Duodenal mucosa (tissue), 2 donors: Measurements from ENCODE around the gene HTT.

Source experiments
- H3K27ac ChIP-seq: one replicate; pipeline ENCODE4 v1.7.0; 2013; ENCODE audit warnings: low read depth, low read length
- H3K27me3 ChIP-seq, 2 donors: one replicate each; pipeline ENCODE4 v1.7.0; 2013; ENCODE audit warnings: low read length in 2 of 2, control low read depth in 1 of 2; ENCODE audit not compliant: insufficient read depth in 2 of 2, control insufficient read depth in 1 of 2
- H3K36me3 ChIP-seq, 2 donors: one replicate each; pipeline ENCODE4 v1.7.0; 2013; ENCODE audit warnings: low read length in 2 of 2, control low read depth in 1 of 2; ENCODE audit not compliant: insufficient read depth in 2 of 2, control insufficient read depth in 1 of 2
- H3K4me1 ChIP-seq, 2 donors: one replicate each; pipeline ENCODE4 v1.7.0; 2013; ENCODE audit warnings: low read length in 2 of 2, control low read depth in 1 of 2; ENCODE audit not compliant: insufficient read depth in 2 of 2, control insufficient read depth in 1 of 2
- H3K4me3 ChIP-seq, 2 donors: one replicate each; pipeline ENCODE4 v1.7.0; 2013; ENCODE audit warnings: low read length in 2 of 2, low read depth in 1 of 2
- H3K9ac ChIP-seq, 2 donors: one replicate each; pipeline ENCODE4 v1.7.0; 2013; ENCODE audit warnings: low read length in 2 of 2, low read depth in 1 of 2
- H3K9me3 ChIP-seq, 2 donors: one replicate each; pipeline ENCODE4 v1.7.0; 2013; ENCODE audit warnings: low read length in 2 of 2, control low read depth in 1 of 2; ENCODE audit not compliant: control insufficient read depth in 1 of 2

Gene HTT

DNA sequence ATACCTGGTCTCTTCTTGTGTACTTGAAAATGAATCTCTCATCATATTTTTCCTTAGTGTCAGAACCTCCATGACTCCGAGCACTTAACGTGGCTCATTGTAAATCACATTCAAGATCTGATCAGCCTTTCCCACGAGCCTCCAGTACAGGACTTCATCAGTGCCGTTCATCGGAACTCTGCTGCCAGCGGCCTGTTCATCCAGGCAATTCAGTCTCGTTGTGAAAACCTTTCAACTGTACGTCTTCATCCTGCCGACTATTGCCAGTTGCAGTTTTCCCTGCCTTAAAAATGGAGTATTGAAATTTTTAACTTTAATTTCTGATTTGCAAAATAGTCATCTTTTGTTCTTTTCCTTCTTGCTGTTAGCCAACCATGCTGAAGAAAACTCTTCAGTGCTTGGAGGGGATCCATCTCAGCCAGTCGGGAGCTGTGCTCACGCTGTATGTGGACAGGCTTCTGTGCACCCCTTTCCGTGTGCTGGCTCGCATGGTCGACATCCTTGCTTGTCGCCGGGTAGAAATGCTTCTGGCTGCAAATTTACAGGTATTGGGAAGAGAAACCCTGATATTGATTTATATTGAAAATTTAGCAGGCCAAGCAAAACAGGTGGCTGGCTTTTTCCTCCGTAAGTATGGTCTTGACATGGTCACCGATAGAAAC lies 132.1 kb downstream of the HTT start:
- Histone ChIP-seq H3K4me3 (no peak overlapping the region), H3K4me1 (peaks cover 3 to 5% of the 10 kb centered on the region in 2 donors), H3K9ac (no peak overlapping the region), H3K27me3 (no peaks in the 10 kb centered on the region), H3K27ac (no peak overlapping the region), H3K36me3 (peaks cover 36 to 57% of the 10 kb centered on the region in 2 donors), H3K9me3 (no peaks in the 10 kb centered on the region)

DNA sequence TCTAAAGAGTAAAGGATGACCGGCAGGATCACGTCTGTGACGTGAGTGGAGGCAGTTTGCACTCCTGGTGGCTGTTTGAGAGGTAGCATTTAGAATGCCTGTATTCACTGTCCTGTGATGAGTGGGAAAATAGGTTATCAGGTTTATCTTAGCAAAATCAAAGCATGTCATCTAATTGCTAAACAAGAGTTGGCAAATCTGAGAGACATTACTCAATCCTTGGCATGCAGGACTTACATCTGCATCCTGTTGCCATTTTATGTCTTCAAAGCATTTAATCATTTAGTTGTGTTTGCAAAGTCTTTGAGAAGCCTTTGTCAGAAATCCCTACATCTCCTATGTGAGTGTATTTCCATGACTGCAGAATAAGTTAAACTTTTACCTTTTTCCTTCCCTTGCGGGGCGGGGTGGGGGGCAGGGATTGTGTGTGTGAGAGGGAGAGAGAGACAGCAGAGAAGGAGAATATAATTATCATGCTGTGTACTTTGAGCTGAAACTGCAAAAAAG lies 133.1 kb downstream of the HTT start:
- Histone ChIP-seq H3K27me3 (no peaks in the 10 kb centered on the region), H3K27ac (no peak overlapping the region), H3K9ac (no peak overlapping the region), H3K9me3 (no peaks in the 10 kb centered on the region), H3K4me1 (peaks cover 0 to 5% of the 10 kb centered on the region in 2 donors), H3K4me3 (no peak overlapping the region), H3K36me3 (peaks cover 42 to 61% of the 10 kb centered on the region in 2 donors)

DNA sequence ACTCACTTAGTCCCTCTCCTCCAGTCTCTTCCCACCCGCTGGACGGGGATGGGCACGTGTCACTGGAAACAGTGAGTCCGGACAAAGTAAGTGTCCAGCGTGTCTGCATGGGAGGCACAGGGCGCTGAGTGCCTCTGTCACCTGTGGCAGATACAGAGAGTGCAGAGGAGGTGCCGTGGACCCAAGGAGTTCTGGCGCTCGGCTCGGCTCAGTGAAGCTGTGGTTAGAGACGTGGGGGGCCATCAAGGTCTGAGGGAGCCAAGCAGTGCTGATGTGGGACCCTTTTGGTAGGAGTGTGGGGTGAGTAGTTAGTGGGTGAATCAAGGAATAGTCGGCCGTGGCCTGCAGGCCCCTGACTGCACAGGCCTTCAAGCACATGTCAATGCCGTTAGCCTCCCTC lies 134.3 kb downstream of the HTT start:
- H3K9ac ChIP-seq, result no peak overlapping the region
- no peaks in the 10 kb centered on the region for H3K27me3 ChIP-seq
- H3K4me3 ChIP-seq, result no peak overlapping the region
- H3K36me3 ChIP-seq, result peaks cover 54 to 71% of the 10 kb centered on the region in 2 donors
- no peak overlapping the region for H3K27ac ChIP-seq
- no peaks in the 10 kb centered on the region for H3K9me3 ChIP-seq
- no peaks in the 10 kb centered on the region for H3K4me1 ChIP-seq

DNA sequence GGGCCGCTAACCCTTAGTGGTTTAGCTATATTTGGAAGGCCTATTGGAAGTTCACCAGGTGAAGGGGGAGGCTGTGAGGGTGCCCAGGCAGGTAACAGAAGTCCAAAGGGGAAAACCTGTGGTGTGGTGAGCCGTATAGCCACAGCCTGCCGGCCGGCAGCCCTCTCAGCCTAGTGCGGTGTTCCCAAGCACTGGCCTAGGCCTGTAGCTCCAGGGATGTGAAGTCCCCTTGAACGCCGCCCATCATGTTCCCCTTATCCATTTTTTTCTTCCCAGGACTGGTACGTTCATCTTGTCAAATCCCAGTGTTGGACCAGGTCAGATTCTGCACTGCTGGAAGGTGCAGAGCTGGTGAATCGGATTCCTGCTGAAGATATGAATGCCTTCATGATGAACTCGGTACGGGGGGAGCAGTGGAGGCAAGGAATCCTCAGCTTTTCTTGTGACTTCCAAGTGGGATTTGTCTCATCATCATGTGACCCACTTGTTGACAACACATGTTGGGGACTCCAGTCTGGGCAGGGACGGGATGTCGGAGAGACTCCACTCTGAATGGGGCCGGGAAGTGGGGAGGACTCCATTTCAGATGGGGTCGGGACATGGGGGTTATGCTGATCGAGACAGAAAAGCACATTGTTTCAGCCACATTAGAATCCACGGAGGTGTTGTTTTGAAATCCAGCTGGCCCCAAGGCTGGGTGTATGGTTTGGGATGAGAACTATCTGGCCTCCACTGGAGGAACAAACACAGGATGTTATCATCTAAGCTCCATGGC lies 135.3 kb downstream of the HTT start:
- Histone ChIP-seq H3K27me3 (no peaks in the 10 kb centered on the region), H3K36me3 (peaks cover 62 to 74% of the 10 kb centered on the region in 2 donors), H3K4me1 (no peaks in the 10 kb centered on the region), H3K27ac (no peak overlapping the region), H3K9me3 (no peaks in the 10 kb centered on the region), H3K4me3 (no peak overlapping the region), H3K9ac (no peak overlapping the region)

DNA sequence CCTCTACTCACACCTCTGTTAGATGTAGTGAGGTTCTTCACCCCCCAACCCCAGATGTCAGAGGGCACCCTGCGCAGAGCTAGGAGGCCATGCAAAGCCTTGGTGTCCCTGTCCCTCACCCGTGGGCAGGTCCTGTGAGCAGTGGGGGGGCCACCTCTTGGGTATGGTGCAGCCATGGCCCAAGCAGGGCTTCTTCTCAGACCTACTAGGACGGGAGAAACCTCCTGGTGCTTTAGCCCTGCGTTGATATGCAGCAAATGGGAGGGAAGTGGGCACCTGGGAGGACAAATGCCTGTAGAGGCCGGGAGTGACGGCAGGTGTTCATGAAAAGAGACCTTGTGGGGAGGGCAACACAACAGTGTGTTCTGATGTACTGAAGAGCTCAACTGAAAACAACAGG lies 136.0 kb downstream of the HTT start:
- Histone ChIP-seq H3K27me3 (no peaks in the 10 kb centered on the region), H3K36me3 (peaks cover 68 to 81% of the 10 kb centered on the region in 2 donors), H3K4me1 (no peaks in the 10 kb centered on the region), H3K4me3 (no peak overlapping the region), H3K27ac (no peak overlapping the region), H3K9me3 (no peaks in the 10 kb centered on the region), H3K9ac (no peak overlapping the region)

DNA sequence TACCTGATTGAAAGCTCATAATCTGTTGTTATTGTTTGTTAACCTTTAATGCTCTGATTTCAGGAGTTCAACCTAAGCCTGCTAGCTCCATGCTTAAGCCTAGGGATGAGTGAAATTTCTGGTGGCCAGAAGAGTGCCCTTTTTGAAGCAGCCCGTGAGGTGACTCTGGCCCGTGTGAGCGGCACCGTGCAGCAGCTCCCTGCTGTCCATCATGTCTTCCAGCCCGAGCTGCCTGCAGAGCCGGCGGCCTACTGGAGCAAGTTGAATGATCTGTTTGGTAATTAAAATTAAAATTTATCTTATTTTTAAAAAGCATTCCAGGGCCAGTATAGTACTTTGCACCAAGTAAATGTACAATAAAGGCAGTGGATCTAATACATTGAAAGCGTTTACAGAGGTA lies 137.4 kb downstream of the HTT start:
- Histone ChIP-seq H3K27ac (no peak overlapping the region), H3K9me3 (no peaks in the 10 kb centered on the region), H3K27me3 (no peaks in the 10 kb centered on the region), H3K9ac (no peak overlapping the region), H3K4me1 (no peaks in the 10 kb centered on the region), H3K4me3 (no peak overlapping the region), H3K36me3 (peaks cover 68 to 80% of the 10 kb centered on the region in 2 donors)

DNA sequence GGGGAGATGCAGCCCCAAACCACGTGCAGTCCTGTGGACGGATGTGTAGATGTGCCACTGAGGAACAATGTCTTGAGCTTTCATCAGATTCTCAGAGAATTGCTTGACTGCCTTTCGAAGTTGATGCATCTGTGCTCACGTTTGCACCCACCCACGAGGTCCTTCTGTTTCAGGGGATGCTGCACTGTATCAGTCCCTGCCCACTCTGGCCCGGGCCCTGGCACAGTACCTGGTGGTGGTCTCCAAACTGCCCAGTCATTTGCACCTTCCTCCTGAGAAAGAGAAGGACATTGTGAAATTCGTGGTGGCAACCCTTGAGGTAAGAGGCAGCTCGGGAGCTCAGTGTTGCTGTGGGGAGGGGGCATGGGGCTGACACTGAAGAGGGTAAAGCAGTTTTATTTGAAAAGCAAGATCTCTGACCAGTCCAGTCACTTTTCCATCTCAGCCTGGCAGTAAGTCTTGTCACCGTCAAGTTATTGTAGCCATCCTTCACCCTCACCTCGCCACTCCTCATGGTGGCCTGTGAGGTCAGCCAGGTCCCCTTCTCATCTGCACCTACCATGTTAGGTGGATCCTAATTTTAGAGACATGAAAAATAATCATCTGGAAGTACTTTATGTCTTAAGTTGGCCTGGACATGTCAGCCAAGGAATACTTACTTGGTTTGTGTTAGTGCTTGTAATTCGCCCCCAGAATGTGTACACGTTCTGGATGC lies 138.1 kb downstream of the HTT start:
- Histone ChIP-seq H3K9ac (no peak overlapping the region), H3K4me1 (no peaks in the 10 kb centered on the region), H3K27me3 (no peaks in the 10 kb centered on the region), H3K9me3 (no peaks in the 10 kb centered on the region), H3K27ac (no peak overlapping the region), H3K4me3 (no peak overlapping the region), H3K36me3 (peaks cover 69 to 80% of the 10 kb centered on the region in 2 donors)

DNA sequence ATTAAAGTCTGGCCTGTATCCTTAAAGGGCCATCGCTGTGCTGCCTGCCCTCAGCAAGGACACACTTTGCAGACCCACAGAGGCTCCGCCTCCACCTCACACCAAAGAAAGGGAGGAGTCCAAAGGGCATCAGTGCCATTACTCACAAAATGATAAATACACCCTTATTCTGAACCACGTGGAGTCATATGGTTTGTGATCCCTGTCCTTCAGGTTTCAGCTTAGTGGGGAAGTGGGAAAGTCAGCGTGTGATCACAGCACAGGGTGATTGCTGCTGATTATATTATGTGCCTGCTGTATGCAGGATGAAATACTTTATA lies 138.6 kb downstream of the HTT start:
- no peak overlapping the region for H3K9ac ChIP-seq
- H3K36me3 ChIP-seq, result peaks cover 72 to 81% of the 10 kb centered on the region in 2 donors
- H3K4me3 ChIP-seq, result no peak overlapping the region
- no peak overlapping the region for H3K27ac ChIP-seq
- H3K4me1 ChIP-seq, result no peaks in the 10 kb centered on the region
- no peaks in the 10 kb centered on the region for H3K27me3 ChIP-seq
- H3K9me3 ChIP-seq, result no peaks in the 10 kb centered on the region

DNA sequence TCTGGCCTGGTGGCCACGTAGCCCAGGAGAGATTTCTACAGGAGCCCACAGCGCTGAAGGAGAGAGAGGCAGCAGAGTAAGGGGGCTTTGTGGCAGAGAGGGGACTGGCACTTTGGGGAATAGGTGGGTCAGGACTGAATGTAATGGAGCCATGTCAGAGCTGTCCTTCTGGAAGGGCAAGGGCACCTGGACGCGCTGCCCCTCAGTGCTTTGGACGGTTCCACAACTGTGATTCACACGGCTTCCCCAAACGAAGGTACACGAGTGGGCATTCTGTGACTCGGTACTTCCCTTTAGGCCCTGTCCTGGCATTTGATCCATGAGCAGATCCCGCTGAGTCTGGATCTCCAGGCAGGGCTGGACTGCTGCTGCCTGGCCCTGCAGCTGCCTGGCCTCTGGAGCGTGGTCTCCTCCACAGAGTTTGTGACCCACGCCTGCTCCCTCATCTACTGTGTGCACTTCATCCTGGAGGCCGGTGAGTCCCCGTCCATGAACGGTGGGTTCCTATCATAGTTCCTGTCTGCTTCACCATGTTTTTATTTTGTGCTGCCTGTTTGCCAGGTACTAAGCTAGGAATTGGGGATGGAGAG lies 139.3 kb downstream of the HTT start:
- H3K36me3 ChIP-seq, result peaks cover 72 to 81% of the 10 kb centered on the region in 2 donors

DNA sequence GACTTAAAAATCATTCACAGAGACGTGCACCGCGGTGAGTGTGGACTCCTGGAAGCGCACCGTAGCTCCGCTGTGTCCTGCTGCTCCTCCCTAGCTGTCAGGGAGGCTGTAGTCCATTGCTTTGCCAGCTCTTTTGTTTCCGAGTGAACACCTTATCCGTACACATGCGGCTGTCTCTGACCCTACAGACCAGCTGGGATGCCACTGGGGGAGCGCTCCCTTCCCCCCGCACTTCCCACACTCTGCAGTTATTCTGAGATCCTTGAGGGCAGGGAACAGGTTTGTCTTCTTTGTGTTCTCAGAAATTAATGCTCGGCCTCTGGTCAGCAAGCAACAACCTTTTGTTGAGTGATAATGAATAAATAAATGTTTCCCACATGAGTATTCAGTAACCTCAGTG lies 140.8 kb downstream of the HTT start:
- no peak overlapping the region for H3K4me3 ChIP-seq
- no peaks in the 10 kb centered on the region for H3K27me3 ChIP-seq
- no peak overlapping the region for H3K9ac ChIP-seq
- H3K4me1 ChIP-seq, result no peaks in the 10 kb centered on the region
- peaks cover 71 to 81% of the 10 kb centered on the region in 2 donors for H3K36me3 ChIP-seq
- no peaks in the 10 kb centered on the region for H3K9me3 ChIP-seq
- H3K27ac ChIP-seq, result no peak overlapping the region

More for the DNA sequence above, 139.3 kb downstream of the HTT start:
- no peak overlapping the region for H3K4me3 ChIP-seq
- H3K9me3 ChIP-seq, result no peaks in the 10 kb centered on the region
- no peaks in the 10 kb centered on the region for H3K27me3 ChIP-seq
- no peak overlapping the region for H3K27ac ChIP-seq
- no peak overlapping the region for H3K9ac ChIP-seq
- H3K4me1 ChIP-seq, result no peaks in the 10 kb centered on the region
